Breast epithelium (tissue), 3 donors: ENCODE measurements around the gene RBFOX1.

ENCODE experiments used
- POLR2A ChIP-seq: fragments of 450-650 bp; IDR thresholded peaks from one replicate; pipeline ENCODE4 v1.6.1; 2016; ENCODE audit warnings: antibody characterized with exemption, mild to moderate bottlenecking, moderate library complexity
- POLR2AphosphoS5 ChIP-seq, 3 donors: sonication (generic); formaldehyde crosslinking; IDR thresholded peaks; one replicate each; pipeline ENCODE4 v1.6.1; 2017; ENCODE audit warnings: antibody characterized with exemption in 3 of 3
- TF ChIP-seq, protein P1 (sequence below), 3 donors: fragments of 450-650 bp; IDR thresholded peaks; one replicate each; pipeline ENCODE4 v1.5.1; 2016 to 2017; ENCODE audit warnings: antibody characterized with exemption in 3 of 3, mild to moderate bottlenecking in 3 of 3, moderate library complexity in 3 of 3

GRCh38 chr16:7336742-7337141 lies 4.1 kb downstream of the RBFOX1 start:
- TF ChIP-seq, protein P1, sequence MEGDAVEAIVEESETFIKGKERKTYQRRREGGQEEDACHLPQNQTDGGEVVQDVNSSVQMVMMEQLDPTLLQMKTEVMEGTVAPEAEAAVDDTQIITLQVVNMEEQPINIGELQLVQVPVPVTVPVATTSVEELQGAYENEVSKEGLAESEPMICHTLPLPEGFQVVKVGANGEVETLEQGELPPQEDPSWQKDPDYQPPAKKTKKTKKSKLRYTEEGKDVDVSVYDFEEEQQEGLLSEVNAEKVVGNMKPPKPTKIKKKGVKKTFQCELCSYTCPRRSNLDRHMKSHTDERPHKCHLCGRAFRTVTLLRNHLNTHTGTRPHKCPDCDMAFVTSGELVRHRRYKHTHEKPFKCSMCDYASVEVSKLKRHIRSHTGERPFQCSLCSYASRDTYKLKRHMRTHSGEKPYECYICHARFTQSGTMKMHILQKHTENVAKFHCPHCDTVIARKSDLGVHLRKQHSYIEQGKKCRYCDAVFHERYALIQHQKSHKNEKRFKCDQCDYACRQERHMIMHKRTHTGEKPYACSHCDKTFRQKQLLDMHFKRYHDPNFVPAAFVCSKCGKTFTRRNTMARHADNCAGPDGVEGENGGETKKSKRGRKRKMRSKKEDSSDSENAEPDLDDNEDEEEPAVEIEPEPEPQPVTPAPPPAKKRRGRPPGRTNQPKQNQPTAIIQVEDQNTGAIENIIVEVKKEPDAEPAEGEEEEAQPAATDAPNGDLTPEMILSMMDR (IDR thresholded peaks at IDR 0.05) = no peak
- no peak for TF ChIP-seq POLR2A
- no peak for TF ChIP-seq POLR2AphosphoS5 (IDR thresholded peaks at IDR 0.05)
